Left renal pelvis (tissue), 4 donors: Measurements from ENCODE around the gene PRSS50. TPM values are rescaled to one million over a fixed set of nuclear protein-coding genes. Genes with fewer than 3 reads are reported as not detected.

ENCODE experiments used
- DNase-seq, 4 donors: peaks; one replicate each; pipeline ENCODE4 v3.0.0-alpha.2; 2013; ENCODE audit warnings: low read depth in 4 of 4, low spot score in 3 of 4
- polyA plus RNA-seq, 4 donors: library from polyadenylated mRNA; unstranded; fragments of 120-200 nt; gene quantifications; one replicate each; pipeline ENCODE4 v1.2.1, GENCODE V29; 2013; ENCODE audit not compliant: insufficient read length in 4 of 4

The PRSS50 gene
- polyA plus RNA-seq, 4 donors: 1.2 to 3.3 (median 2.2) TPM

DNA sequence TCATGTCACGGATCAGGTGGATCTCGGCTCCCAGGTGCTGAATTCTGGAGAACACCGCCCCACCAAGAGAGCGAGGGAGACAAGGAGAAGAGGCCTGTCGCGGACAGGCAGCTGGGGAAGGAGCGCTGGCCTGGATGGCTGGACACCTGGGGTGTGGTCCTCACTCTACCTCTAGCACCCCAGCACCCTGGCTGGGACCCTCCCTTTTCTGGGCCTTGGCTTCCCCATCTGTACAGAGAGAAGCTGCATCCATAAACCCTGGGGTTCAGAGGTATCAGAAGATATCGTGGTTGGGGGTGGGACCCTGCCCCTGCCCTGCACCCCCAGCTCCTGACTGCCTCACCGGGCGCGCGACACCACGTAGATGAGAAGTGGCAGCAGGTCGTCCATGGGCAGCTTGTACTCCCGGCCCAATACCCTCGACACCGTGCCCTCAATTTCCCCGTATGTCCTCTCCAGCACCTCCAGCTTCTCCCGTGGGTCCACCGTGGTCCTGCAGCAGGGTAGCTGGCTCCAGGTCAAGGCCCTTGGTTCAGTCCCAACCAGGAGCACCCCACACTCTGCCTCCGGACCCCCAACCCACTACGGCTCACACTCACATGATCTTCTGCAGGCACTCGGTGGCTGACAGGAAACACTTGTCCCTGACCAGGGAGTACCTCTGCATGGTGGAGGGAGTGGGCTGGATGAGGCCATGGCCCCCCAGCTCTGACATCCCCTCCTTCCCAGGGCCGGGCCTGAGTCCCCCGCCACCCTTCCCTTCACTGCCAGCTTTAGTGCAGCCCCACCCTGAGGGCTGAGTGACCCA lies 45.9 kb downstream of the PRSS50 start:
- DNase-seq: no peak

DNA sequence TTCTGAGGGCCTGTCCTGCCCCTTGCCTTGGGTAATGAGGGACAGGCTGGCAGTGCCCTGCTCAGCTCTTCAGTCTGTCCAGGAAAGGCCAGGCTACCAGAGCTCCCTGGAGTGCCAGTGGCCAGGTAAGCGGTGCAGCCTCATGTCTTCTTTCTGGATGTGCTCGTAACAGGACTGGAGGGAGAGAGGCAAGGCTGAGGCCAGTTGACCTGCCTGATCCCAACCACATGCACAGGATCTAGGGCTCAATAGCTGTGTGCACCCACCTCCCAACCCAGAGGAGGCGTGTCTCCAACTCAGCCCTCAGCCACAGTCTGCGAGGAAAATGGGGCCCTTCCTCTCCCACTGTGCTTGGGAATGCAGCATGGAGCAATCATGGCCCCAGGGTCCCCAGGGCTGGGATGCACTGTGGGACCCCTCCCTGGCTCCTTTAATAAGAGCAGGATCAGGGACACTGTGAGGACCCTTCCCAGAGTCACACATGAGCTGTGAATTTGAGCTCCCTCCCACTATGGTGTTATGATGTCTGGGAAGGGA lies 46.7 kb downstream of the PRSS50 start:
- DNase-seq: no peak

DNA sequence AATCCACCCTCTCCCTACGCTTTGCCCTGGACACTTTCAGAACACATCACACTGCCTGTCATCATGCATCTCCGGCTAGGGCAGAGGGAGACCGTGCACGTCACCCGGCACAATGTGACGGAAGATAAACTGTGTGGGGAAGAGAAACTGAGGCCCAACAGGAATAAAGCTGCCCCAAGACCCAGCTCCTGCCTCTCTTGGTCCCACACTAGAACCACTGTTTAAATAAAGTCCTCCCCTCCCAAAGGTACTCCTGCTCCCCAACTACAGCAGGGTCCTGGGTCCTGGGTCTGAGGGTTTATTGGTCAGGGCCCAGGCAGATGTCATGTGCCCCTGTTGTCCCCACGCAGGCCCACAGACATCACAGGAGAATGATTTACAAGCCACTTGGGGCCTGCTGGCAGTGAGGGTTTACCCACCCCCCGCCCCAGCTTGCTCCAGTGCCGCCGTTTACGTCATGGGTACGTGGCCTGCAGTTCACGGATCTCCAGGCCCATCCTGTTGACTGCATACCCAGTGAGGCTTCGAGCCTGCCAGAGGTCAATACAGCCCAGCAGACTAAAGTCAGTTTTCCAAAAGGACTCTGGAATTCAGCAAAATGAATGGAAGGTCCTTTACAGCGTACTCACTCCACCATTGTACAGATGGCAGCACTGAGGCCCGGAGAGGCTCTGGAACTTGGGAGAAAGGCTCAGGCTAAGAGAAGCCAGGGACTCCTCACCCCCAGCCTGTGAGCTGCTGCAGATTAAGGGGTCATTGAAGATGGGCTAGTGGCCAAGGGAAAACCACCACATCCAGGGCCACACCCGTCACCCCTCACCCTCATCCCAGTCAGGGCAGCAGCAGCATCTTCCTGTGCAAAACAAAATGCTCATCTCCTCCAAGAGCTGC lies 47.4 kb downstream of the PRSS50 start:
- no peak for DNase-seq

DNA sequence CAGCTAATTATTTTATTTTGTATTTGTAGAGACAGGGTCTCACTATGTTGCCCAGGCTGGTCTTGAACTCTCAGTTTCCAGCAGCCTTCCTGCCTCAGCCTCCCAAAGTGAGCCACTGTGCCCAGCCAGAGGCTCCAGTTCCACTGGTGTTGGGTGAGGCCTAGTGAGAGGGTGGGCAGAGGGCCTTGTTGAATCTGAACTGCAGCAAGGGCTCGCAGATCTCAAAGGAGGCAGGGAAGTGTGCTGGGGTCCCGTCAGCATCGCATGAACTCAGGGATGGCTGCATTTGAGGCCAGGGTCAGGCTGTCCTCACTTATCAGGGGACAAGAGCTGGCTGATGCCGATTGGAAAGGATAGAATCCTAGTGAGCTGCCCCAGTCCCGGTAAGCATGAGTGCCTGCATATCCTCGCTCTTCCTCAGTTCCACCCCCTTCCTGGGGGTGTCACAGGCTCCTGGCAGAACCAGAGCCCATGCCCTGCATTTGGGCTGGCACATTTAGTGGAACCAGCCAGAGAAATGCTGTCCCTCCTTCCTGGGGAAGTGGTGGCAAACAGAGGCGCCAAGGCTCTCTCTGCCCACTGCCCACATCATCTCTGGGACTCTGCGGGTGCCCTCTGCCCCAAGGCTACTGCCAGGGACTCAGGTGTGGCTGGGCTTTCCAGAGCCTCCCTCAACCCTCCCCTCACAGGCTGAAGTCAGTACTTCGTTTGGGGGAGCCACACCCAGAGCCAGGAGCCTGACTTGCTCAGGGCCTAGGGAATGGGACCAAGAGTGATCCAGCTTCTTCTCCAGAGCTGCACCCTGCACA lies 48.3 kb downstream of the PRSS50 start:
- DNase-seq: no peak

DNA sequence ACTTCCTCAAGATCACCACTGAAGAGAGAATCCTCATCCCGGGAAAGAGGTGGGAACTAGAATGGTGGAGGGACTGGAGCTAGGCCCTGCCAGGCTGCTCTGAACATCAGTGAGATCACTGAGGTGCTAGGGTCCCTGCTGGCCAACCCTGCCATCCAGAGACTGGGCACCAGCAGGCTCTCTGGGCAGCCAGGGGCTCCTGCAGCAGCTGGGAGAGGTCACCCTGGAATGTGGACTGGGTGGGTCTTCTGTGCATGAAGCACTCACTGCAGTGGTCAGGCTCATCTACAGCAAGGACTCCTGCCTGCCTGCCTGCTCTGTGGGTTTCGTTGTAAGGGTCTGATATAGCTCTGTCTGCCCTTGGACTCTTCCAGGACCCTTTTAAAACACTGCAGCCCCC lies 49.1 kb downstream of the PRSS50 start:
- DNase-seq: no peak

DNA sequence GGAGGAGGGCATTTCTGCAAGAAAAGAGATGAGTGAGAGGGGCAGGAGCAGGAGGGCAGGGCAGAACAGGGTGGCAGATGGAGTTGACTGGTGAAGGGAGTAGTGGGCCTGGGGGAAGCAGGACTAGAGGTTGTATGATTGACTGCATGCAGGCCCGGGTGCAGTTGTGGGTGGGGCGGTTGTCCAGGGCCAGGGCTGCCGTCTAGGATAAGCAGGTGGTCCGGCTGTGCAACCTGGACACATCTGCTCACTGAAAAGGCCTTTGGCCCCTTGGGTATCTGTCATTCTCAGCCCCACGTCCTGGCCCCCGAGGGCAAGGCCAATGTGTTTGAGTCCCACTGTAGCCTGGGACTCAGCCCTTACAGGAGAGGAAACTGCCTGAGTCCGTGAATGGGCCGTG lies 49.6 kb downstream of the PRSS50 start:
- DNase-seq: no peak

DNA sequence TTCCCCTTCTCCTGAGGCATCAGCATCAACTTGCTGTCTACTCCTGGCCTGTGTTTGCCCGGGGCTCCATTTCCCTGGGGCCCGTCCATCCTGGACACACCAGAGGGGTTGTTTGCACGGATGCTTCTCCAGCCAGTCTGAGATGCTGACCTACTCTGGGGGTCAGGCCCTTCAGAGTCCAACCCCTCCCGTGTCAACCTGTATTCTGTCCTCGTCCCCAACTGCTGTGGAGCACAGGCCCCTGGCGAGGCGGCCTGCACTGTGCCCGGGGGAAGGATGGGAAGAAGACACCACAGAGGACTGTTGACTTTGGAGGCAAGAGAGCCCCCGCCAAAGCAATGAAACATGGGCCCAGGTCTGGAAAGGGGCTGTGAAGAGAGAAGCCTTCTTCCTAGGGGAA lies 50.0 kb downstream of the PRSS50 start:
- no peak for DNase-seq

DNA sequence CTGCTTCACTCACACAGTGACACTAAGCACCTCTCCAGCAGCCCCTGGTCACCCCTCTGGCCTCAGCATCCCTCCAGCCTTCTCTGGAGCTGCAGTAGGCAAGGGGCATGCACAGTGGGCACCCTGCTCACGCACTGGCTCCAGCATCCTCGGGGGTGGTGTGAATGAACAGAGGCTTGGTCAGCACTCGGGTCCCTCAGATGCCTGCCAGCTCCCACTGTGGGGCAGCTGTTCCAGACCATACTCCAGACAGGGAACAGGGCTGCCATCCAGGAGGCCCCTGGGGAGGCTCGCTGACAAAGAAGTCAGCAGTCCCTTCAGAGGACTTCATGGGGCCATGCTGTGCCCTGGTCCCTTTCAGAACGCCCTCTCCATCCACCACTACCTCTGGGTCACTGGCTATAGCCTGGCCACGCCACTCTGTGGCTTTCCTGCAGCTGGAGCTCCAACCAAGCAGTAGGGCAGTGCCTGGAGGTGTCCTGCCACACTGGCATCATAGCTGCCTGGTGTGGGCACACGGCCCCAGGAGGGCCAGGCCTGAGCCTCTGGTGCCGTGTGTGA lies 50.5 kb downstream of the PRSS50 start:
- DNase-seq: no peak

DNA sequence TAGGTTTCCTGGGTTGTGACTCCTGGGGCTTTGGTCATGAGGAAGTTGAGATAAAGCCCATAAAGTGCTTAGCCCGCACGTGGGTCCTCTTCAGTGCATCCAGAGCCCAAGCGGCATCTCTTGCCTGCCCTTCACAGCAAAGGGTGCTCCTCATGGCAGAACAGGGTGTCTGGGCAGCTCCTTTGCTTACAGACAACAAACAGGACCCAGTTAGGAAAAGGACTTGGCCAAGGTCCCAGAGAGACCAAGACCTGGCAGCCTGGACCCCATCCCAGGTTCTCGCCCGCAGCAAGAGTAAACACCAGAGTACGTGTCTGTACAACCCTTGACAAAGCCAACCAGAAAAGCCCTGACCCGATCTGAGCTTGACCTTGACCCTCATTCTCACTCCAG lies 51.2 kb downstream of the PRSS50 start:
- no peak for DNase-seq

DNA sequence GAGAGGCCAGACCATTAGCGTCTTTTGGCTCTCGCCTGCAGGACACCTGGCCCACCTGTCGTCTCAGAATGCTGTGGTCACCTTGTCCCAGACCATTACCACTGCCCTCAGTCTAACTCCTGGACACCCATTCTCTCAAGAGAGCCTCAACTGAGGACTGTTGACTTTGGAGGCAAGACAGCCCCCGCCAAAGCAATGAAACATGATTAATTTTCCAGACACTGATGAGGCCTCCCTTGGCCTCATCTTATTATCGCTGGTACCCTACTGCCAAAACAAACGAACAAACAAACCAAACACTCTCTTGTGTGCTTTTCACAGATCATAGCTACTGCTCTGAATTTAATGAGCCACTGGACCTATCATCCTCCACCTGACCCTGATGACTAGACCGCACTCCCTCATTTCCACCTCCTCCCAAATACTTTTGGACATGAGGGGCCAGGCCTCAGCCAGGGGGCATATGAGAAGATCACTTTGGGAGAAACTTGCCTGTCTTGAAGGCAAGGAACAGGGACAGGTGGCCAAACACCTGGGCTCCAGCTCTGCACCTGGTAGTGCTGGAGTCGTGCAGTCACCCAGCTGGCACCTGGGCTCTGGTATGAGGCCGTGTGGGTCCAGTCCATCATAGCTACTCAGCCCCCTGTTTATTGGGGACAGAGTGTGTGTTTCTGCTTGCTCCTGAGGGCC lies 51.8 kb downstream of the PRSS50 start:
- DNase-seq: no peak

DNA sequence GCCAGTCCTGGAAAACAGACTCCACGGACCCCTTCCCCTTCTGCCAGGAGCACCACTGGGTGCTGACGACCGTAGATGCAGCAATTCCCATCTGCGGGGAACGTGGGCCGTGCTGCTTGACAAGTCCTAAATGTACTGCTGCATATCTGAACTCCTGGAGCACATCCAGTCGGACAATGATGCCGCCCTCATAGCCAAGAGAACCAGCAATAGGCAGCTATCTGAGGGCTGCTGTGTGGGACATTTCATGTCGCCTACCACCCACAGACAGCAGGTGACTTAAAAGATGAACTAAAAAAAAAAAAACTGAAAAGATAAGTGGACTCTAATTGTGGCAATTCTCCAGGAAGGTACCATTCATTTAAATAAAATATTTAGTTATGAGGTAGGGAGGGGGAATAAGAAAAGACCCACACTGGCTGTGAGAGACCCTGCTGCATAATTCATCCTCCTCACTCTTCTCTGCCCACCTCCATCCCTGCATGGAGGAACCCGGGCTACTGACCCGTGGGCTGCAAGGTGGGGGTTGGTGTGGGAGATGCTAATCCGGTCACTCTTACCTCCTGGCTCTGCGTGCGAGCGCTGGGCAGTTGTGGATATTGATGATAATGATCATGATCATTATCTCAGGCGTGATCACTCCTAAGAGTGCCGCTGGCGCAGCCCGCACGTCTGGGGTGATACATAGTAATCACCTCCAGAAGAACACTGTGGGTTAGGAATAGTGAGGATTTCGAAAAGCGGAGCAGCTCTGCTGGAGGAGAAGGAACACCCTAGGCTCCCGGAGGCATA lies 52.5 kb downstream of the PRSS50 start:
- DNase-seq: no peak

DNA sequence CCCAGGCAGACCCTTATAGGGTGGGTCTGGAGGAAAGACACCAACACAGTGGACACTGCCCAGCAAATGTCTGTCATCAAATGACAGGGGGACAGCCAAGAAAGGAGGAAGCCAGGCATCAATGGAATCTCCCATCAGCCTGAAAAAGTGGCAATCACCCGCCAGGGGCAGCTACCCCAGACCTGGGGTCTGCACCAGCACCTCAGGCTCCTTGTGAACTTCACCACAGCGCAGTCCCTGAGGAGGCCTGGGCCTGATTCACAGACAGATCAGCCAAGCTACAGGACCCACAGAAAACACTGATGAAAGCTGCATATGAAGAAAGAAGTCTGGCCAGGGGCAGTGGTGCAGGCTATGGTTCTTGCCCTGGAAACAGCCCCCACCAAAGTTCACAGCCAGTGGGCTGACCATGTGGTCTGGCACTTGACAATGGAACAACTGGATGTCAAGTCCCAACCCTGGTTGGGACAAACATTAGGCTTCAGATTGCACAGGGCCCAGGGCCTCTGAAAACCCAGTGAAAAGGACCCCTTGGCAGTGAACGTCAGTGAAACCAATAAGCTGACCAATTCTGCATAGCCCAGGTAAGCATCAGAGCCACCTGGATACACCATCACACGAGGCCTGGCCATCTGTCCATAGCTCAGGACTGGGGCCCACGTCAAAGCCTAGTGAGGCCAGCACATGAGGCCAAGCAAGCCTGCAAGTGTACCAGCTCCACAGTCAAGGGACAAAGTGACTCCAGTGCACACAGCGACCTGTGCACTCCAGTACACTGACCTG lies 53.3 kb downstream of the PRSS50 start:
- no peak for DNase-seq

DNA sequence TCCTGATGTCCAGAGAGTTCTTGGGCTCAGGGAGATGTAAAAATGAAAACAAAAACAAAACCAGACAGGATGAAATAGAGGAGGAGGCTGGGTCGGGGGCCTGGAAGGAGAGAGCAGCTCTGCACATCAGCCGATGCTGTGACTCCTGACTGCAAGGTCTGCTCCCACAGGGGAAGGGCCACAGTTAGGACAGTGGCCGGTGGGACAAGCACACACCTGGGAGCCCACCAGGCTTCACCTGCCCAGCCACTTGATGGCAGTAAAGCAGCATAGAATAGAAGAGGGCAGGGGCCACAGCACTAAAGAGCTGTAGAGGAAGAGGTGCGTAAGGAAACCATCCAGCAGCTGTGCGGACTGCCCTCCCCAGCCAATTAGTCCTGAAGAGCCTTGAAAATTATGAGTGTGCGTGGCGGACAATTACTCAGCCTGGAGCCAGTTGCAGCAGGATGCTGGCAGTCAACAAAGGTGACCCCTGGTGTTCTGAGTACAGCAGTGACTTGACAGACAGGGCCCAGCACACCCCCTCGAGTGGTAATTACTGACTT lies 54.0 kb downstream of the PRSS50 start:
- DNase-seq: peak in 3 of 4 donors; percentile 15 to 31 (median 16)

DNA sequence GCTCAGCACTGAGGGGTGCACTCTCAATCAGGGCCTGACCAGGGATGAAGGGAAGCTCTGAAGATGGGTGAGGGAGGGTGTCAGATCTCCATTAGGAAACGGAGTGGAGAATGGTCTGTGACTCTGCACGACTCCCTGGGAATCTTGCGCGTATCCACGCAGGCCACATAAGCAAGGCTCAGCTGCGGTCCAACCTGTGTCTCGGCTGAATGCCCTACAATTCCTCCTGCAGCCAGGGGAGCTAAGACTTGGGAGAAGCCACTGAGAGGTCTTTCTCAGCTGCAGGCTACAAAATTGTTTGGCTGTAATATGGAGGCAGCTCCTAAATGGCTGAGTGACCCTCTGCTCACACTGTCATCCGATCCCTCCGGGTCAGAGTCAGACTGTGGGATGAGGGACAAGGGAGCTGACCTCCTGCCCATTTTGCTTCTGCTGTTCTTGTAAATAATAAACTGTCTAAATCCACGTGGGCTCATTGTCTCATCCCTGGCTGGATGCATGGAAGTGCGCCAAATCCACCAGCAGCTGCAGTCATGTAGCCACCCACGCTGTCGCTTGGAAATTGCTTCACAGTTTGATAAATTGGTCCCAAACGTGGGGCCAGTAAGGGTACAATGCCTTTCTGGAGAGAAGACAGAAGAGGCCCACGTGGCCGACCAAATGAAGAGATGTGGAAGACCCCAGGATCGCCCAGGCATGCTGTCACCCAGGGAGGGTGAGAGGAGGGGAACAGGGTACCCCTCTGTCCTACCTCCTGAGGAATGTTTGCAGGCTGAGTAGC lies 54.7 kb downstream of the PRSS50 start:
- peak; percentile 41 to 54 (median 46) for DNase-seq
